ENCODE results near the gene TELO2.

The TELO2 gene

GRCh38 chr16:1498899-1499676 lies 5.9 kb downstream of the TELO2 start:
- DNase-seq (ENCODE audit: low read depth in 2 of 2), result no peak

DNA sequence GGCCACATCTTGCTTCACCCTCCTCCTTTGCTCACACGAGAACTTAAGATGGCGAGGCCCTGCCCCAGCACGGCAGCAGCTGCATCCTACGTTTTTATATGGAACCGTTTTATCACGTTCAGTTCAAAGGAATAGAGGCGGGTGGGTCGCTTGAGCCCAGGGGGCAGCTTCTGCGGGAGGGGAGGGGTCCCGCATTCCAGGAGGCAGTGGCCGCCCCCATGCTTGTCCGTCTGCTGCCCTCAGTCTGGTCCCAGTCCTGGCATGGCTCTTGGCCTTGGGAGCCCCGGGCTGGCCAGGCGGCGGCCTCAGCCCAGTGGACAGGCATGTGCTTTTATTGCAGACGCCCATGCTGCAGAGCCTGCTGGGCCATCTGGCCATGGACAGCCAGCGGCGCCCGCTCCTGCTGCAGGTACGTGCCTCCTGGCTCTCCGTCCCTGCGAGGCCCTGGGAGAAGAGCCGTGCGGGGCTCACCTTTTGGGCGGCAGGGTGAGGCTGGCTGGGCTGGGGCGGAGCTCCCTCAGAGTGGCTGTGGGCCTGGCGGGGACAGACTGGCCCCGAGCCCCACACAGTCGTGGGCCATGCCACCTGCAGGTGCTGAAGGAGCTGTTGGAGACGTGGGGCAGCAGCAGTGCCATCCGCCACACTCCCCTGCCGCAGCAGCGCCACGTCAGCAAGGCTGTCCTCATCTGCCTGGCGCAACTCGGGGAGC lies 6.8 kb downstream of the TELO2 start:
- DNase-seq (ENCODE audit: low read depth in 2 of 2), result no peak

GRCh38 chr16:1500465-1501150 lies 7.4 kb downstream of the TELO2 start:
- DNase-seq (ENCODE audit: low read depth in 2 of 2), result no peak

DNA sequence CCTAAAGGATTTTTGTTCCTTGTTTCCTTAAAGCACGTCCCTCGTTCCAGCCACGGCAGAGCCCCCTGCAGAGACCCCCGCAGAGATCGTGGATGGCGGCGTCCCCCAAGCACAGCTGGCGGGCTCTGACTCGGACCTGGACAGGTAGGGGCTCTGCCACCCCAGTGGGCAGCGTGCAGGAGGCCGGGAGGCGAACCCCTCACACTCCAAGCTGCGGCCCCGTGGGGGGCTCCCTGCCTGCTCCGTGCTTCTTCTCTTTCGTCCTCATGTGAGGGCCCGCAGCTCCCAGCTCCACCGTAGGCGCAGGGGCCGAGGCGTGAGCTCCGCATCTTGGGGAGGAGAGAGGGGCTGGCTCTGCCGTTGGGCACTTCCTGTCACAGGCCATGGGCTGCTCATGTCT lies 8.5 kb downstream of the TELO2 start:
- no peak for DNase-seq (ENCODE audit: low read depth in 2 of 2)

DNA sequence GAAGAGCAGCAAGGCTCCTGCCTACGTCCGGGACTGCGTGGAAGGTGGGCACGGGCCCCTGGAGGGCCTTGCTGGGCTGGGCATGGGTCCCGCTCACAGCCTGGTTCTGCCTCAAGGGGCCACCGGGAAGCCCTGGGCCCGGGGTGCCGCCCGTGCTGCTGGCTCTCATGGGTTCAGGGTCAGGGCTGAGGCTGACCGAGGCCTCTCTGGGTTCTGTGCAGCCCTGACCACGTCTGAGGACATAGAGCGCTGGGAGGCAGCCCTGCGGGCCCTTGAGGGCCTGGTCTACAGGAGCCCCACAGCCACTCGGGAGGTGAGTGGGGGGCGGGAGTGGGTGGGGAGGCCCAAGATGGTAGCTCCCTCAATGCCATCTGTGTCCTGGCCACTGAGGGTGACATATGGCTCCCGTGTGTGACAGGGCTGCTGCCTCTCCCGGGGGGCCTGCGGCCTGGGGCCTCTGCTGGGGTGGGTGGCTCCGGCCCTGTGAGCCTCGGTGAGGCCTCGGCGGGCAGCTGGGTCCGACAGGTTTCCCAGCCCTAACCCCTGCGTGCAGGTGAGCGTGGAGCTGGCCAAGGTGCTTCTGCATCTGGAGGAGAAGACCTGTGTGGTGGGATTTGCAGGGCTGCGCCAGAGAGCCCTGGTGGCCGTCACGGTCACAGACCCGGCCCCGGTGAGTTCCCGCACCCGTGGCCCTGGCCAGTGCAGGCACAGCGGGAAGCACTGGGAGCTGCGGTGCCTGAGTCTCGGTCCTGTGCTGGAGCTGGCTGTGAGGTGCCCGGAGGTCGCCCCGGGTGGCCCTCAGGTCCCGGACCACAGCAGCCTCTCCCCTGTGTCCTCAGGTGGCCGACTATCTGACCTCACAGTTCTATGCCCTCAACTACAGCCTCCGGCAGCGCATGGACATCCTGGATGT lies 9.2 kb downstream of the TELO2 start:
- no peak for DNase-seq (ENCODE audit: low read depth in 2 of 2)

GRCh38 chr16:1503110-1503955 lies 10.2 kb downstream of the TELO2 start:
- DNase-seq (ENCODE audit: low read depth in 2 of 2), result no peak

- no peak for DNase-seq (ENCODE audit: low read depth in 2 of 2)
These were observed 12.1 kb downstream of the TELO2 start for GRCh38 chr16:1505073-1505844.

GRCh38 chr16:1505912-1506311 lies 12.8 kb downstream of the TELO2 start:
- no peak for DNase-seq (ENCODE audit: low read depth in 2 of 2)

- DNase-seq (ENCODE audit: low read depth in 2 of 2), result no peak
These were observed 13.5 kb downstream of the TELO2 start for GRCh38 chr16:1506494-1507213.

DNA sequence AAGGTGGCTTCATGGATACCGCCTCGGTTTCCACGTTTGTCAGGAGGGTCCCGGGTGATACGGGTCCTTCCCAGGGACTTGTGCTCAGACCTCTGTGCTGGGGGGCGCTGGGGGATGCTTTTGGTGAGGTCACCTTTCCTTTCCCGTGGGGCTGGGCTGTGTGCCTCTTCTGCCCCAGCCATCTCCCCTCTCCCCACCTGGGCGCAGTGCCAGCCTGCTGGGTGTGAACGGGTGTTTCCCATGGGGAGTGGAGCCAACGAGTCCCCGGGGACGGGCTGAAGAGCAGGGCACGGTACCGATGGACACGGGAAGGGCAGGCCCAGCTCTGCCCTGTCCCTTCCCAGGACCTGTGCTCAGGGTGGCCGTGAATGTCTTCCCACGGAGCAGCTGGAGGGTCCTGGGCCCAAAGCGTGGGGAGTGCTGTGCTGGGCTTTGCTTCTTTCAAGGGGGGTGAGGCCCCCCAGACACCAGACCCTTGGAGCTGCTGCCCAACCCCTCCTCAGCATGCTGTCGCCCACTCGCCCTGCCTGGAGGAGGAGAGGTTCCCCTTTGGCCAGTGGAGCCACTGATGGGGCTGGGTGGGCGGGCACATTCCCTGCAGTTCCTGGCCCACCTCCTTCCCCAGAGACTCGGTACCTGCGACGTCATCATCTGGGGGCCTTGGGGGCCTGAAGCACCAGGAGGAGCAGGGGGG lies 15.5 kb downstream of the TELO2 start:
- no peak for DNase-seq (ENCODE audit: low read depth in 2 of 2)

- no peak for DNase-seq (ENCODE audit: low read depth in 2 of 2)
These were observed 16.4 kb downstream of the TELO2 start for GRCh38 chr16:1509307-1510221.

DNA sequence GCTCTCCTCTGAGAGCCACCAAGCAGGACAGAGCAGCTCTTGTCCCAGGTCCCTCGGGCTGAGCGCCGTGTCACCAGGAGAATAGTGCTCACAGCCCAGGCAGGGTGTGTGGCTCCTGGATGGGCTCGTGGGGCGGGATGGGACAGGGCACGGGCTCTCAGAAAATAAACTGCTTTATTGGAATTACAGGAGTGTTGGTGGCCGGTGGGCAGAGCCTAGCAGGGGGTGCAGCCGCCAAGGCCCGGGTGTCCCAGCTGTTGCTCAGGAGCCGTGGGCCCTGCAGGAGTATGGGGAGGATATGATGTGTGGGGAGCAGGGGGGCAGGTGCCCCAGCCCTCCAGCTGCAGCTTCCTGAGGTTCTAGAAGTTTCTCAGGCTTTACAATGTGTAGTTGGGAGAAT lies 17.1 kb downstream of the TELO2 start:
- DNase-seq (ENCODE audit: low read depth in 2 of 2), result no peak

DNA sequence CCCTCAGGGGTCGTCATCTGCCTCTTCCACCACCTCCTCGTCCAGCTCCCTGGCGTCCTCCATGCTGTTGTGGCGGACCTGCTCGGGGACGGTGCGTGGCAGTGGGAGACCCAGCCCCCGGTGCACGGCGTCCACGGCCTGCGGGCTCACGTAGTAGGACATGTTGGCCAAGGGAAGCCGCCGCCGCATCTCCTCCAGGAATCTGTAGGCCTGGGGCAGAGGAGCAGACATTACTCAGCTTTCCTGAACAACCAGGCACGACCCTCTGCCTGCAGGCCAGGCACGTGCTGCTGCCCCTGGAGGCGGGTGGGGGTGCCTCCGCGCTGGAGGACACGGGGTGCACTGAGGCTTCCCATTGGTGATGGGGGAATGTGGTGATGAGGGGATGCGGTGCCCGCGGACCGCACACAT lies 17.8 kb downstream of the TELO2 start:
- no peak for DNase-seq (ENCODE audit: low read depth in 2 of 2)

DNA sequence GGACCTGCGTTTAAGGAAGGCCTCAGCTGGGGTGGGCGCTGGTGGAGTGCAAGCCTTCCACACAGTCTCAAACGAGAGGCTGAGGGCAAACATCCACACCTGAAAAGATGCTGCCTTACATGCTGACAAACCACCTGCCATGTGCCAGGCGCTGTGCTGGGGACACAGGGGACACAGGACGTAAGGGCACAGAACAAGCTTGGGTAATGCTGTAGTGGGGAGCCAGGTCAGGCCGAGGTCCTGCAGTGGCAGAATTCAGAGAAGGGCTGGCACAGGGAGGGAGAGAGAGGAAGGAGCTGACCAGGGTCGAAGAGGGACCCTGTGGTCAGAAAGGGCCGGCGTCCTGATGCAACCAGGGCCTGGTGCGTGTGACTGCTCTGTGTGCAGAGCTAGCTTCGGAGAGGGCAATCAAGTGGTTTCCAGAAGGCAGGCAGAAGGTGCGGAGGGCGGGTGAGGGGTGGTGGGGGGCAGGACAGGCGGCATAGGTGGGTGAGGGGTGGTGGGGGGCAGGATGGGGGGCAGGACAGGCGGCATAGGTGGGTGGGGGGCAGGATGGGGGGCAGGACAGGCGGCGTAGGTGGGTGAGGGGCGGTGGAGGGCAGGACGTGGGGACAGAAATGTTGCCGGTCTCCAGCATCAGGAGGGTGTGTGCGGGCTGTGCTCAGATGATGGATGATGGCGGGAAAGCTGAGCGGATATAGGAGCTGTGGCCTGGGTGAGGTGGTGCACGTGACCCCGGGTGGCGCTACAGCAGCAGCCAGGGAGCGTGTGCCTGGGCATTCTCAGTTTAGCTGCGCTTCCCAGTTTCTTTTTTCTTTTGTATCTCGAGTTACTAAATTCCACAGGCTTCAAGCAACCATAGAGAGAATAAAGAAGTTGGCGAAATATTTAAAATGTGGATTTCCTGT lies 18.8 kb downstream of the TELO2 start:
- no peak for DNase-seq (ENCODE audit: low read depth in 2 of 2)

DNA sequence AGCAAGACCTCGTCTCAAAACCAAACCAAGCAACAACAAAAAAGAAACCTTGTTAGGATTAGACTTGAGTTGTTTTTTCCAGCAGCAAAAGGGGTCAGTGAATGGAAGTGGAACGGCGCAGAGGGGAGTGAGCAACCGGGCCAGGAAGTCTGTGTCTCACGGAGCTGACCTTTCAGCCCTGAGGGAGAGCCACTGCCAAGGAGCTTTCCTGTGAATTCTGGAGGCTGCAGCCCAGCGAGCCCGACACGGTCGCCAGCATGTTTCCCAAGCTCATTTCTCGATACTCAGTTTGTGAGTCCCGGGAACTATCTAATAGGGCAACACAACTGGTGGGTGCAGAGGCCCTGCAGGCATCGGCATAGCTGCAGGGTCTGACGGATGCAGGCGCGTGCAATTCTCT lies 19.6 kb downstream of the TELO2 start:
- DNase-seq (ENCODE audit: low read depth in 2 of 2), result no peak

GRCh38 chr16:1514507-1514906 lies 21.3 kb downstream of the TELO2 start:
- DNase-seq (ENCODE audit: low read depth in 2 of 2), result no peak

Measured in stimulated activated CD8-positive, alpha-beta memory T cell treated with anti-CD3 and anti-CD28 coated beads, Interleukin-7, amount 100 ng/mL, for 4 hours (primary cell).